Measurements from ENCODE around the gene WNT9B.

The WNT9B gene

DNA sequence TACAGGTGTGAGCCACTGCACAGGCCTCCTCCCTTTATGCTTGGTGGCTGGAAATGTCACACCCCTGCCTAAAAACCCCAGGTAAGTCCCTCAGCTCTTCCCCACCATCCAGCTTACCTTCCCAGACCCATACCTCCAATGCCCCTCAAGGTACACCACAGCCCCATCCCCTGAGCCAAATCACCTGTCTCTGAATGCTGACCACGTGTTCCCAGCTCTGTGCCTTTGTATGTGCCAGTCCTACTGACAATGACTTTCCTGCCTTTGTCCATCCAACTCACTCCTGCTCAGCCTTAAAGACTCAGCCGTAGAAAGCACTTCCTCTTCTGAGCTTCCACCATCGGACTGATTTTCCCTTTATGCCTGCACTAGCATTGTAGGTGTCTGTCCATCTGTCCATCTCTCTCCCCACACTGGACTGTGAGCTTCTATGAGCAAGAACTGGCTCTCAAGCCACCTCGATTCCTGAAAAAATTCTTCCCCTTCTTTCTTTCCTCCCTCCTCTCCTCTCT lies 40.9 kb downstream of the WNT9B start:
- no peak overlapping the region for H3K4me3 ChIP-seq (ENCODE audit: insufficient read depth, low read length, poor library complexity, severe bottlenecking)
- no peak overlapping the region for H3K27ac ChIP-seq (ENCODE audit: low read depth, low read length)
- no peak overlapping the region for H3K4me2 ChIP-seq (ENCODE audit: low read depth, low read length, poor library complexity, severe bottlenecking)
- TF ChIP-seq EZH2phosphoT487 (conservative IDR thresholded peaks at IDR 0.05; ENCODE audit: low read length): no peak
- TF ChIP-seq, protein P1, sequence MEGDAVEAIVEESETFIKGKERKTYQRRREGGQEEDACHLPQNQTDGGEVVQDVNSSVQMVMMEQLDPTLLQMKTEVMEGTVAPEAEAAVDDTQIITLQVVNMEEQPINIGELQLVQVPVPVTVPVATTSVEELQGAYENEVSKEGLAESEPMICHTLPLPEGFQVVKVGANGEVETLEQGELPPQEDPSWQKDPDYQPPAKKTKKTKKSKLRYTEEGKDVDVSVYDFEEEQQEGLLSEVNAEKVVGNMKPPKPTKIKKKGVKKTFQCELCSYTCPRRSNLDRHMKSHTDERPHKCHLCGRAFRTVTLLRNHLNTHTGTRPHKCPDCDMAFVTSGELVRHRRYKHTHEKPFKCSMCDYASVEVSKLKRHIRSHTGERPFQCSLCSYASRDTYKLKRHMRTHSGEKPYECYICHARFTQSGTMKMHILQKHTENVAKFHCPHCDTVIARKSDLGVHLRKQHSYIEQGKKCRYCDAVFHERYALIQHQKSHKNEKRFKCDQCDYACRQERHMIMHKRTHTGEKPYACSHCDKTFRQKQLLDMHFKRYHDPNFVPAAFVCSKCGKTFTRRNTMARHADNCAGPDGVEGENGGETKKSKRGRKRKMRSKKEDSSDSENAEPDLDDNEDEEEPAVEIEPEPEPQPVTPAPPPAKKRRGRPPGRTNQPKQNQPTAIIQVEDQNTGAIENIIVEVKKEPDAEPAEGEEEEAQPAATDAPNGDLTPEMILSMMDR (IDR thresholded peaks at IDR 0.05; ENCODE audit: insufficient read depth, low read length, poor library complexity, severe bottlenecking): no peak
- no peaks in the 10 kb centered on the region for H3K27me3 ChIP-seq (ENCODE audit: low read length)
- H4K20me1 ChIP-seq (ENCODE audit: low read depth, low read length): no peaks in the 10 kb centered on the region
- H3F3A ChIP-seq (ENCODE audit: insufficient read depth): no peaks in the 10 kb centered on the region
- no peaks in the 10 kb centered on the region for H3K9me2 ChIP-seq (replicated peaks; ENCODE audit: insufficient read depth, low read length)
- no peaks in the 10 kb centered on the region for H3K79me2 ChIP-seq (ENCODE audit: insufficient read depth, low read length)
- no peaks in the 10 kb centered on the region for H3K36me3 ChIP-seq (ENCODE audit: low read length)
- H3K9me3 ChIP-seq (ENCODE audit: insufficient read depth, low read length): no peaks in the 10 kb centered on the region
- no peak overlapping the region for H2AFZ ChIP-seq (ENCODE audit: low read depth, low read length, severe bottlenecking)
- no peak overlapping the region for H3K9ac ChIP-seq (ENCODE audit: low read length)

DNA sequence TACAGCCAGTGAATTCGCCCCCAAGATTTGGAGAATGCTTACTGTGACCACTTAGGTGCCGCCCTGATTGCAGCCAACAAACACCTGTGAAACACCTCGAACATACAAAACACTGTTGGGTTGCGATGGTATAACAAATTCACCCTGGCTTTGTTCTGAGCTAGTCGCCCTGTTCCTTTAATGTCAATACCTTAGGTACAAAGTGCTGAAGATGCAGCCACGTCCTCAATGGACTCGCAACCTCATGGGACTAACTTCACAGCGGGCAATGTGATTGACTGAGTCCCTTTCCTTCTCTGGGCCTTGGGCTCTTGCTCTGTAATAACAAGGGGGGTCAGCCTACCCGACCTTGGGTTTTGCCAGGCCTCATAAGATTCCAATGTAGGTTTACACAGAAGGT lies 42.6 kb downstream of the WNT9B start:
- H3F3A ChIP-seq (ENCODE audit: insufficient read depth): no peaks in the 10 kb centered on the region
- no peak for TF ChIP-seq EZH2phosphoT487 (conservative IDR thresholded peaks at IDR 0.05; ENCODE audit: low read length)
- TF ChIP-seq, protein P1 (IDR thresholded peaks at IDR 0.05; ENCODE audit: insufficient read depth, low read length, poor library complexity, severe bottlenecking): no peak
- H3K79me2 ChIP-seq (ENCODE audit: insufficient read depth, low read length): no peaks in the 10 kb centered on the region
- H4K20me1 ChIP-seq (ENCODE audit: low read depth, low read length): no peaks in the 10 kb centered on the region
- H3K9ac ChIP-seq (ENCODE audit: low read length): no peak overlapping the region
- no peak overlapping the region for H3K27ac ChIP-seq (ENCODE audit: low read depth, low read length)
- H3K4me3 ChIP-seq (ENCODE audit: insufficient read depth, low read length, poor library complexity, severe bottlenecking): no peak overlapping the region
- H3K4me2 ChIP-seq (ENCODE audit: low read depth, low read length, poor library complexity, severe bottlenecking): no peak overlapping the region
- no peak overlapping the region for H2AFZ ChIP-seq (ENCODE audit: low read depth, low read length, severe bottlenecking)
- H3K9me3 ChIP-seq (ENCODE audit: insufficient read depth, low read length): no peaks in the 10 kb centered on the region
- no peaks in the 10 kb centered on the region for H3K36me3 ChIP-seq (ENCODE audit: low read length)
- H3K27me3 ChIP-seq (ENCODE audit: low read length): no peaks in the 10 kb centered on the region
- H3K9me2 ChIP-seq (replicated peaks; ENCODE audit: insufficient read depth, low read length): no peaks in the 10 kb centered on the region

- Histone ChIP-seq H3K79me2 (ENCODE audit: insufficient read depth, low read length) (no peaks in the 10 kb centered on the region), H2AFZ (ENCODE audit: low read depth, low read length, severe bottlenecking) (no peak overlapping the region)
- TF ChIP-seq EZH2phosphoT487 (conservative IDR thresholded peaks at IDR 0.05; ENCODE audit: low read length): no peak
- TF ChIP-seq, protein P1 (IDR thresholded peaks at IDR 0.05; ENCODE audit: insufficient read depth, low read length, poor library complexity, severe bottlenecking): no peak
These were observed 43.2 kb downstream of the WNT9B start for GRCh38 chr17:46894476-46895151.

More at GRCh38 chr17:46894476-46895151, 43.2 kb downstream of the WNT9B start:
- Histone ChIP-seq H3K27me3 (ENCODE audit: low read length) (no peaks in the 10 kb centered on the region), H3K9ac (ENCODE audit: low read length) (no peak overlapping the region), H4K20me1 (ENCODE audit: low read depth, low read length) (no peaks in the 10 kb centered on the region), H3K9me2 (replicated peaks; ENCODE audit: insufficient read depth, low read length) (no peaks in the 10 kb centered on the region), H3K4me3 (ENCODE audit: insufficient read depth, low read length, poor library complexity, severe bottlenecking) (no peak overlapping the region), H3F3A (ENCODE audit: insufficient read depth) (no peaks in the 10 kb centered on the region), H3K36me3 (ENCODE audit: low read length) (no peaks in the 10 kb centered on the region), H3K9me3 (ENCODE audit: insufficient read depth, low read length) (no peaks in the 10 kb centered on the region), H3K27ac (ENCODE audit: low read depth, low read length) (no peak overlapping the region), H3K4me2 (ENCODE audit: low read depth, low read length, poor library complexity, severe bottlenecking) (no peak overlapping the region)
